Measurements from ENCODE around the gene B3GAT2. TPM values are rescaled to one million over a fixed set of nuclear protein-coding genes. Genes with fewer than 3 reads are reported as not detected.
A peak's percentile ranks its signal among the peaks of the same experiment; 100 is the strongest.

B3GAT2 gene
- total RNA-seq, 2 experiments from 2014 or later: not detected

DNA sequence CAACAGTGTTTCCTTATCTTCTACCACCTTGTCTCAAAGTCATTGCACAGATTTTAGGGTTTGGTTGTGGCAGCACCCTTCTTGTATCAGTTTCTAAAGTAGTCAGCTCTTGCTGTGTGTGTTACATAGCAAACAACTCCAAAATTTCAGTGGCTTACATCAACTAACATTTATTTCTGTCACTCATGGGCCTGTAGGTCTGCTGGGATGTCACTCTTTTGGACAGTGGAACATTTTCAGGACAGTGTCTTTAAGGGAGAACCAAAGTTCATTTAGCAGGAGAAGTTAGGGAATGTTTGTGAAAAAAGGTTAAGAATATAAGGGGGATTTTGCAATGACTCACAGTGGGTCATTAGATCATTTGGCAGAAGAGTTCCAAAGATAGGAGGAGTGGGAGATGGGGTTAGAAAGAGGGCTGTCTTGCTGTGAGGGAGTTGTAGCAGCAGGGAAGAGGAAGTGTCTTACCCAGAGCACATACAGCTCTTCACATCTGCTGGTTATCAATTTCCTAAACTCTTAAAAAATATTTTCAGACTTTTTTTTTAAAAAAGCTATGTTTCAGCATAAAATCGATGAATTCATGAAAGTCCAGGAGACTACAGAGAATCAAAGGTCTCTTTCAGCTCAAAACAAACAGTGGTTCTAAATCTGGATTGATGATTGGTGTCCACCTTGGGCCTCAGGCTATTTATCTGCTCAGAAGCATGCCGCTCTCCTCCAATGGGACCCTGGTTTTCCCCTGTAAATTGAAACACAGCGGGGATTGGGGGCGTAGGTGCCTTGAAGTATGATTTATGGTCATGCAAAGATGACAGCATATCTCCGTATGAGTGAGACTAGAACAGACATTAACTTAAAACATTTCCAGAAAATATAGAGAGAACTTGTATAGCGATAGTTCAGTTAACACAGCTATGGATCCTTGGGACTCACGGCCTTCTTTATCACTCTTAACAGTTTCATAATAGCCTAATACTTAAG is 117.3 kb downstream of the B3GAT2 start:
- Mint-ChIP-seq H3K9me3 (ENCODE audit: low read depth) (no peaks in the 10 kb centered on the region), H3K36me3 (ENCODE audit: low read depth) (peaks cover 4% of the 10 kb centered on the region), H3K27ac (peak overlapping the region; percentile 68), H3K4me3 (no peak overlapping the region), H3K4me1 (peaks cover 6% of the 10 kb centered on the region), H3K27me3 (no peaks in the 10 kb centered on the region)
- intact Hi-C loops (cut with DNase I, micrococcal nuclease): no loop called here
- CTCF ChIA-PET: interaction anchor here (0.7 to 3.8 kb wide), 4 partner anchors 10 to 45 kb away, joined by 3 to 13 read pairs (median 3); no protein-coding TSS in a partner anchor
- DNase-seq (no peak), ATAC-seq (peak; percentile 70)
- POLR2A ChIA-PET: no interaction called here

DNA sequence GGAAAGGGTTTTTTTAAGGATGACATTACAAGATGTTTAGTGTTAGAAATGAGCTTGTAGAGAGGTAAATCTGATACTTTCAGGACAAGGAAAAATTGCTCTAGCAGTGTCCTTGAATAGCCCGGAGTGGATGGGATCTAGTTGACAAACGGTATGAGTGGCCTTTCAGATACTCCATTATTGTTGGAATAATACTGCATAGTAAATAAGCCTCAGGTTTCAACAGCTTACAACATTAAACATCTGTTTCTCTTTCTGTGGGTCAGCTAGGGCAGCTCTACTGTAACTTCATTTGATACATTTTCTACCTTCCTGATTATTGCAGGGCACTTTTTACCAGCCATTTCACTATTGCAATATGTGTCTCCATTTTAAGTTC is 118.0 kb downstream of the B3GAT2 start:
- ATAC-seq (no peak), DNase-seq (no peak)
- peaks cover 6% of the 10 kb centered on the region for H3K4me1 Mint-ChIP-seq
- no peak overlapping the region for H3K4me3 Mint-ChIP-seq
- no peaks in the 10 kb centered on the region for H3K27me3 Mint-ChIP-seq
- no peak overlapping the region for H3K27ac Mint-ChIP-seq
- H3K9me3 Mint-ChIP-seq (ENCODE audit: low read depth): no peaks in the 10 kb centered on the region
- intact Hi-C loops (cut with DNase I, micrococcal nuclease): no loop called here
- ChIA-PET CTCF (interaction anchor here (0.7 kb wide), 1 partner anchor 22 kb away, joined by 3 read pairs; no protein-coding TSS in a partner anchor), POLR2A (no interaction called here)
- peaks cover 4% of the 10 kb centered on the region for H3K36me3 Mint-ChIP-seq (ENCODE audit: low read depth)

DNA sequence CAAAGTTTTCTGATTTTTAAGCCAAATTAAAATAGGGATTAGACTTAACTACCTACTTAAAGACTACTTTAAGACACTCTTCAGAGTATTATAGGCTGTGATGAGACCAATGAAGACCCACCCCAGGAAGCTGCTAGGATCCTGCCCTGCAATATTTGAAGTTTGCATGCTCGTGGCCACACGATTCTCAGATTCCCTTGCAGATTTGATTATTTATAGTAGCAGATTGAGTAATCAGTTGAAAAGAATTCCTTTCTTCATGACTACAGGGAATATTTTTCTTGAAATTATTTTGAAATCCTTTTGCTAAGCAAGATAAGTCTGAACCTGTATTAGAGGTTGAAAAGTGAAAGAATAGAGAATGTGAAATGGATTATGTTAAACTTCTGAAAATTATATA is 122.3 kb downstream of the B3GAT2 start:
- Mint-ChIP-seq H3K4me1 (peaks cover 6% of the 10 kb centered on the region), H3K9me3 (ENCODE audit: low read depth) (peaks cover 5% of the 10 kb centered on the region), H3K27me3 (no peaks in the 10 kb centered on the region), H3K4me3 (no peak overlapping the region), H3K36me3 (ENCODE audit: low read depth) (peaks cover 12% of the 10 kb centered on the region), H3K27ac (no peak overlapping the region)
- intact Hi-C loops (cut with DNase I, micrococcal nuclease): no loop called here
- POLR2A ChIA-PET: no interaction called here
- CTCF ChIA-PET: no interaction called here
- DNase-seq (no peak), ATAC-seq (no peak)

DNA sequence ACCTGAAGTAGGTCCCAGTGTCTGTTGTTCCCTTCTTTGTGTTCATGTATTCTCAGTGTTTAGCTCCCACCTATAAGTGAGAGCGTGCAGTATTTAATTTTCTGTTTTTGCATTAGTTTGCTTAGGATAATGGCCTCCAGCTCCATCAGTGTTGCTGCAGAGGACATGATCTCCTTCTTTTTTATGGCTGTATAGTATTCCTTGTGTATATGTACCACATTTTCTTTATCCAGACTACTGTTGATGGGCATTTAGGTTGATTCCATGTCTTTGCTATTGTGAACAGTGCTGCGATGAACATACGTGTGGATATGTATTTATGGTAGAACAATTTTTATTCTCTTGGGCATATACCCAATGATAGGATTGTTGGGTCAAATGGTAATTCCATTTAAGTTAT is 125.4 kb downstream of the B3GAT2 start:
- POLR2A ChIA-PET: no interaction called here
- CTCF ChIA-PET: interaction anchor here (0.8 kb wide), 1 partner anchor 10 kb away, joined by 3 read pairs; no protein-coding TSS in a partner anchor
- DNase-seq: no peak
- Mint-ChIP-seq H3K36me3 (ENCODE audit: low read depth) (peaks cover 12% of the 10 kb centered on the region), H3K9me3 (ENCODE audit: low read depth) (peaks cover 5% of the 10 kb centered on the region), H3K4me3 (no peak overlapping the region), H3K4me1 (no peaks in the 10 kb centered on the region), H3K27me3 (no peaks in the 10 kb centered on the region), H3K27ac (no peak overlapping the region)
- ATAC-seq: no peak
- intact Hi-C loops (cut with DNase I, micrococcal nuclease): no loop called here

DNA sequence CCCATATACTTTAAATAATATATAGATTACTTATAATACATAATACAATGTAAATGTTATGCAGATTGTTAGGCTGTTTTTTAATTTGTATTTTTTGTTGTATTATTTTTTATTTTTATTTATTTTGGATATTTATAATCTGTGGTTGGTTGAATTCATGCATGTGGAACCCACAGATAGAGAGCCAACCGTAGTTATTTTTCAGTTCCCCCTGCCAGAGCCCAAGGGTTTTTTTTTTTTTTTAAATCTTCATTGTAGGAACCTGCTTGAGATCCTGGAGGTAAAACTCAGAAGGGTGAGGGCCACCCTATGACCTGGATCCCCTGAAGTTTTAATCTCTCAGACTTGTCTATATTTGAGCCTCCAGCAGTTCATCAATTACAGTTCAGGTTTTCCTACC is 133.2 kb downstream of the B3GAT2 start:
- intact Hi-C loops (cut with DNase I, micrococcal nuclease): no loop called here
- peaks cover 8% of the 10 kb centered on the region for H3K9me3 Mint-ChIP-seq (ENCODE audit: low read depth)
- no peaks in the 10 kb centered on the region for H3K4me1 Mint-ChIP-seq
- POLR2A ChIA-PET: no interaction called here
- peaks cover 14% of the 10 kb centered on the region for H3K36me3 Mint-ChIP-seq (ENCODE audit: low read depth)
- H3K27me3 Mint-ChIP-seq: no peaks in the 10 kb centered on the region
- no peak overlapping the region for H3K4me3 Mint-ChIP-seq
- no peak overlapping the region for H3K27ac Mint-ChIP-seq
- ATAC-seq (no peak), DNase-seq (no peak)
- CTCF ChIA-PET: interaction anchor here (0.6 kb wide), 1 partner anchor 955 kb away, joined by 6 read pairs; no protein-coding TSS in a partner anchor

DNA sequence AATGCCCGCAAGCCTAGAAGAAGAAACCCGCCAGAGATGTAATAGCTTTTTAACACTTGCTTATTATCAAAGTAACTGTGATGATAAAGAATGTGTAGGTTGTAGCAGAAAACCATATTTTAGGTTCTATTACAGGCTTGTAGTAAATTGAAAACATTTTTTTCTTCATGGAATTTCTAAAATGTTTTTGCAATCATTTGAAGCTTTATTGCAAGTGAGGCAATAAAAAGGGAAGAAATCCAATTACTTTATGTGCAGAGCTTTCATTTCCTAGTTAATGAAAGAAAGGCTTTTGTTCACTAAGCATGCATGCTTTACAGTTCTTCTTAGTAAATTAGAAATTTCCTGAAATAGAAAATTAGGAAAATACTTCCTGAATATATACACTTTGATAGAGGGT is 135.1 kb downstream of the B3GAT2 start:
- intact Hi-C loops (cut with DNase I, micrococcal nuclease): no loop called here
- ATAC-seq: no peak
- H3K4me1 Mint-ChIP-seq: no peaks in the 10 kb centered on the region
- POLR2A ChIA-PET: no interaction called here
- peaks cover 14% of the 10 kb centered on the region for H3K36me3 Mint-ChIP-seq (ENCODE audit: low read depth)
- no peak overlapping the region for H3K27ac Mint-ChIP-seq
- CTCF ChIA-PET: interaction anchor here (1.0 to 1.2 kb wide), 2 partner anchors 10 to 115 kb away, joined by 3 read pairs; no protein-coding TSS in a partner anchor
- no peaks in the 10 kb centered on the region for H3K27me3 Mint-ChIP-seq
- H3K4me3 Mint-ChIP-seq: no peak overlapping the region
- peaks cover 8% of the 10 kb centered on the region for H3K9me3 Mint-ChIP-seq (ENCODE audit: low read depth)
- no peak for DNase-seq

DNA sequence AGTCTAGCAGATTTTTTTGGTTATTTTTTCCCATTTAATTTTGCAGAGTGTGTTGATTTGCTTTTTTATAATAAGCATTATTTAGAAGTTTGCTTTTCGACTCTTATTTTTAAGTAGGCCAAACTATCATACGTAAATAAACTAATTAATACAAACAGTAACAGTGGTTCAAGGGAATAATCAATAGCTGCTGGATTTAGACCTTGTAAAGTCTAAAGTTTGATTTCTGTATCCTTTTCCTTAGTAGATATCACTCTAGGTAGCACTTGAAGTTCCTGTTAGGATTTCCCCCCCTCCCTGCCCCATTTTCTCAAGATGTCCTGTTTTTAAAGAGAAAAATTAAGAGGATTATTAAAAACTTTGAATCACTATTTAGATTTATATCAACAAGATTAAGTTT is 136.1 kb downstream of the B3GAT2 start:
- no peak for DNase-seq
- intact Hi-C loops (cut with DNase I, micrococcal nuclease): no loop called here
- ChIA-PET CTCF (interaction anchor here (1.2 kb wide), 1 partner anchor 114 kb away, joined by 3 read pairs; no protein-coding TSS in a partner anchor), POLR2A (no interaction called here)
- Mint-ChIP-seq H3K4me3 (no peak overlapping the region), H3K27me3 (no peaks in the 10 kb centered on the region), H3K36me3 (ENCODE audit: low read depth) (peaks cover 14% of the 10 kb centered on the region), H3K9me3 (ENCODE audit: low read depth) (peaks cover 8% of the 10 kb centered on the region), H3K27ac (no peak overlapping the region), H3K4me1 (no peaks in the 10 kb centered on the region)
- no peak for ATAC-seq

DNA sequence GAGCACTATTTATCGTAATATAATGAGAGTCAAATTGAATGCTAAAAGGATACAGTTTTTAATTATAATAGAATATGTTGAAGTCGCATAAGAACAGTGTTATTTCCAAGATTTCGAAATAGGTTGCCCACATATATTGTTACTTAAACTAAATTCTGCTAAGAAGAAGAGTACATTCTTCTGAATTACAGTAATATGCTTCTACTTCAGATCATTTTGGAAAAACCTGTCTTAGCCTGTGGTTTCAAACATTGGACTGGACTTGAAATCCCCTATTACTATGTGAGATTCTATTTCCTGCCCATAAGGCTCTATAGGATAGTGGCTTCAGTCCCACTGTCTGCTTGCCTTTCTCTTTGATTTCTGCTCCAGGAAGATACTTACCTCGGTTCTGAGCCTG is 137.2 kb downstream of the B3GAT2 start:
- DNase-seq (no peak), ATAC-seq (no peak)
- H3K36me3 Mint-ChIP-seq (ENCODE audit: low read depth): peaks cover 14% of the 10 kb centered on the region
- no peak overlapping the region for H3K4me3 Mint-ChIP-seq
- H3K27me3 Mint-ChIP-seq: no peaks in the 10 kb centered on the region
- H3K27ac Mint-ChIP-seq: no peak overlapping the region
- no peaks in the 10 kb centered on the region for H3K4me1 Mint-ChIP-seq
- peaks cover 8% of the 10 kb centered on the region for H3K9me3 Mint-ChIP-seq (ENCODE audit: low read depth)
- ChIA-PET CTCF (no interaction called here), POLR2A (no interaction called here)
- intact Hi-C loops (cut with DNase I, micrococcal nuclease): no loop called here

DNA sequence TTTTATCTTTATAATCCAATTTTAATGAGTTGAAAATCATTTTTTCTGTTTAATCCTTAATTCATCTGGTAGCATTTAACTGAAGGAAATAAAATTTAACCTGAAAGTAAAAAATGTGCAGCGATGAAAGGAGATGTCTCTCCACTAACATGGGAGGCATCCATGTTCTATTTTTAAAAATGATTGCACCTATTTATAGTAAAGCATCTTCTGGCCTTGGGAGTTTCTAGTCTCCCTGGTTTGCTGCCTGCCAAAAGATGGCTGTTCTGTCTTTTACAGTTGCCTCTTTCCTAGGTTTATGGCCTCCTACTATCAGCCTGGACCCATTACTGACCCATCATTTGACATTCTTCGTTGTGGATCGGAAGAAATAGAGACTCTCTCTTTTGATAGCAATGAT is 143.0 kb downstream of the B3GAT2 start:
- intact Hi-C loops (cut with DNase I, micrococcal nuclease): no loop called here
- H3K4me1 Mint-ChIP-seq: no peaks in the 10 kb centered on the region
- ChIA-PET POLR2A (no interaction called here), CTCF (no interaction called here)
- DNase-seq: no peak
- no peaks in the 10 kb centered on the region for H3K9me3 Mint-ChIP-seq (ENCODE audit: low read depth)
- no peaks in the 10 kb centered on the region for H3K36me3 Mint-ChIP-seq (ENCODE audit: low read depth)
- ATAC-seq: no peak
- no peak overlapping the region for H3K4me3 Mint-ChIP-seq
- no peak overlapping the region for H3K27ac Mint-ChIP-seq
- no peaks in the 10 kb centered on the region for H3K27me3 Mint-ChIP-seq

DNA sequence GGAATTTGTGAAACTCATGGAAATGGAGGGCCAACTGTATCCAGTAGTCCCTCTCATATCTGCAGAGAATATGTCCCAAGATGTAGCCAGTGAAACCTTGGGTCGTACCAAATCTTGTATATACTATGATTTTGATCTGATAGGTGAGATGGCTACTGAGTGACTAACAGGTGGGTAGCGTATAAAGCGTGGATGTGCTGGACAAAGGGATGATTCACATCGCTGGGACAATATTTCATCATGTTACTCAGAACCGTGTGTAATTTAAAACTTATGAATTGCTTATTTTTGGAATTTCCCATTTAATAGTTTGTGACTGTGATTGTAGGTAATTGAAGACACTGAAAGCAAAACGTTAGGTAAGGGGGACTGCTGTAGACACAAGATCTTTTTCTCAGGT is 145.1 kb downstream of the B3GAT2 start:
- intact Hi-C loops (cut with DNase I, micrococcal nuclease): no loop called here
- ChIA-PET POLR2A (no interaction called here), CTCF (no interaction called here)
- DNase-seq (no peak), ATAC-seq (no peak)
- Mint-ChIP-seq H3K27me3 (no peaks in the 10 kb centered on the region), H3K27ac (no peak overlapping the region), H3K4me1 (no peaks in the 10 kb centered on the region), H3K36me3 (ENCODE audit: low read depth) (peaks cover 6% of the 10 kb centered on the region), H3K9me3 (ENCODE audit: low read depth) (no peaks in the 10 kb centered on the region), H3K4me3 (no peak overlapping the region)

All from activated CD4-positive, alpha-beta T cell treated with anti-CD3 and anti-CD28 coated beads for 36 hours (primary cell).